HUES64 (cell line): ENCODE data around the gene MOCOS.

Experiments
- H3K27ac ChIP-seq: 2 replicates; pipeline ENCODE4 v1.7.0; 2013; ENCODE audit warnings: low read depth, low read length, inconsistent platforms
- H3K27me3 ChIP-seq: 2 replicates; pipeline ENCODE4 v1.6.1; 2013; ENCODE audit warnings: mild to moderate bottlenecking, low read length; ENCODE audit not compliant: insufficient read depth
- H3K36me3 ChIP-seq: 2 replicates; pipeline ENCODE4 v1.6.1; 2013; ENCODE audit warnings: mild to moderate bottlenecking, low read length; ENCODE audit not compliant: insufficient read depth
- H3K4me1 ChIP-seq: 2 replicates; pipeline ENCODE4 v1.6.1; 2013; ENCODE audit warnings: mild to moderate bottlenecking, low read length, moderate library complexity; ENCODE audit not compliant: insufficient read depth
- H3K4me3 ChIP-seq: 2 replicates; pipeline ENCODE4 v1.5.1; 2013; ENCODE audit warnings: mild to moderate bottlenecking, low read length, moderate library complexity
- H3K9ac ChIP-seq: 2 replicates; pipeline ENCODE4 v1.6.1; 2013; ENCODE audit warnings: mild to moderate bottlenecking, low read depth, low read length
- H3K9me3 ChIP-seq: 2 replicates; pipeline ENCODE4 v1.6.1; 2013; ENCODE audit warnings: low read depth, low read length; ENCODE audit not compliant: insufficient read depth
- WGBS: fragments of 150-250, 120-280 bp; methylation state at CpG from one replicate; pipeline ENCODE4 v1.1.7; 2013; ENCODE audit warnings: missing lambda C conversion rate; 5-methylcytosine and 5-hydroxymethylcytosine counted together

MOCOS gene

DNA sequence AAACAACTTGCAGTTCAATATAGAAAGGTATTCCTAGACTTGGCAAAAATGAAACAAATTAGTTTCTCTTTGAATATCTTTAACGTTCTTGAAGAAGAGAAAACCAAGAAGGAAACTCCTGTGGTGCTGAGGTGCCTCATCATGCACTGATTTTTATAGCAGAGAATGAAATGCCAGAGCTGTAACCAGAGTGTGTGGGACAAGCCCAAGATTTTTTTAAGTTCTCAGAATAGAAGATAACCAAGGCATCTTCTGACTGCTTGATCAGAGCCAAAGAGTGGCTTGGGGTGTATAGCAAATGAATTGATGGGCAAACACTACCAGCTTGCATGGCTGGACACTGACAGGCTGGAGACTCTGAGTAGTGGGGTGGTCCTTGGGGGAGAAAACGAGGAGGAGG is 118.1 kb downstream of the MOCOS start:
- Histone ChIP-seq H3K36me3 (no peaks in the 10 kb centered on the region), H3K4me3 (no peak overlapping the region), H3K27ac (no peak overlapping the region), H3K4me1 (peaks cover 16% of the 10 kb centered on the region; the same call in 1 of the 2 replicates), H3K27me3 (no peaks in the 10 kb centered on the region), H3K9me3 (no peaks in the 10 kb centered on the region), H3K9ac (no peak overlapping the region)
- WGBS: 95% methylated on average over 2 of the region's 2 CpGs

DNA sequence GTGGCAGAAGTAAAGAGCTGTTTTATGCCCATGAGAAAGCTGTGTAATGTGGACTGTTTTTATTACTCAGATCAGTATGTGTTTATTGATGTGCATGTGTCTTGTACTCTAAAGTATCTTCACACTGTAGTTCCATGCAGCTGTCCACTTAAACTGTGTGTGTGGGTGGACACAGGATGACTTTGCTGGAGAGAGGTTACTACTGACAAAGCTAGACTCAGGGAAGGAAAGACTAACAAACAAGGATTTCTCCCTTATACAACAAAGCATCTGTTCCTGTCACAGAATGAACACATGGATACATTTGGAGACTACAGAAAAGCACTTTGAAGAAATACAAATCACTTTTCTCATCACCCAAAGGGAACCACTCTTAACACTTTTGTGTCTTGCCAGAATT is 120.2 kb downstream of the MOCOS start:
- Histone ChIP-seq H3K4me3 (no peak overlapping the region), H3K4me1 (peaks cover 16% of the 10 kb centered on the region; the same call in 1 of the 2 replicates), H3K9me3 (no peaks in the 10 kb centered on the region), H3K36me3 (no peaks in the 10 kb centered on the region), H3K27me3 (no peaks in the 10 kb centered on the region), H3K9ac (no peak overlapping the region), H3K27ac (no peak overlapping the region)

DNA sequence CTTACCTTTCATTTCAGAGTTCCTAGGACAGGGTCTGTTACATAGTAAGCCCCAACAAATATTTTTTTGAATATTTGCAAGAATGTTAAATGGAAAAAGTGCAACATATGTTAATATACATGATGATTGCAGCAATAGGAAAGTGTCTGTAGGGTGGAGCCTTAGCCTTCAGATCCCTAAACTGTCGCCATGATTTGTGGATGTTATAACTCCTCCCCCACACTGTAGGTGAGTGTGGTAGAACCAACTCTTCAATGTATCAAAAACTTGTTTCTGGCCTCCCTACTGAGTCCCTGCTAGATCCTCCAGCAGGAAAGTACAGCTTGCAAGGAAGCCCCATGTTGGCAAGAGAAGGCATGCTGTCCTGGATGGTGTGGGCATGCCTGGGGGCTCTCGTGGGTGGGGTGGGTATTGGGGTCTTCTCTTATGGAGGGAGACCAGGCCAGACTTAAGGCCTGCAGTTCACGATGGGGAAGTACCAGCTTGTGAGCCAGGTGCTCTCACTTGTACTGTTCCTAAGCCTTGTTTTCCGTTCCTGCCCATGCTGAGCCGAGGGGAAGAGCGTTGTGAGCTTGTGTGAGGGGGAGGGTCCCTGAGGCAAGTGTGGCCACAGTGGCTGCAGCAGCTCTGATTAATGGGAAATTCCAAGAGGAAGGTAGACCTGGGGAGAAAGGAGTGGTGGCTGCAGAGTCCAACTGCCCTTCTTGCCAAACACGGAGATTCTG is 121.6 kb downstream of the MOCOS start:
- Histone ChIP-seq H3K9me3 (no peaks in the 10 kb centered on the region), H3K27ac (no peak overlapping the region), H3K27me3 (no peaks in the 10 kb centered on the region), H3K4me3 (no peak overlapping the region), H3K9ac (no peak overlapping the region), H3K36me3 (no peaks in the 10 kb centered on the region), H3K4me1 (peaks cover 10% of the 10 kb centered on the region; the same call in 1 of the 2 replicates)
- WGBS: 70% methylated on average over 6 of the region's 7 CpGs

DNA sequence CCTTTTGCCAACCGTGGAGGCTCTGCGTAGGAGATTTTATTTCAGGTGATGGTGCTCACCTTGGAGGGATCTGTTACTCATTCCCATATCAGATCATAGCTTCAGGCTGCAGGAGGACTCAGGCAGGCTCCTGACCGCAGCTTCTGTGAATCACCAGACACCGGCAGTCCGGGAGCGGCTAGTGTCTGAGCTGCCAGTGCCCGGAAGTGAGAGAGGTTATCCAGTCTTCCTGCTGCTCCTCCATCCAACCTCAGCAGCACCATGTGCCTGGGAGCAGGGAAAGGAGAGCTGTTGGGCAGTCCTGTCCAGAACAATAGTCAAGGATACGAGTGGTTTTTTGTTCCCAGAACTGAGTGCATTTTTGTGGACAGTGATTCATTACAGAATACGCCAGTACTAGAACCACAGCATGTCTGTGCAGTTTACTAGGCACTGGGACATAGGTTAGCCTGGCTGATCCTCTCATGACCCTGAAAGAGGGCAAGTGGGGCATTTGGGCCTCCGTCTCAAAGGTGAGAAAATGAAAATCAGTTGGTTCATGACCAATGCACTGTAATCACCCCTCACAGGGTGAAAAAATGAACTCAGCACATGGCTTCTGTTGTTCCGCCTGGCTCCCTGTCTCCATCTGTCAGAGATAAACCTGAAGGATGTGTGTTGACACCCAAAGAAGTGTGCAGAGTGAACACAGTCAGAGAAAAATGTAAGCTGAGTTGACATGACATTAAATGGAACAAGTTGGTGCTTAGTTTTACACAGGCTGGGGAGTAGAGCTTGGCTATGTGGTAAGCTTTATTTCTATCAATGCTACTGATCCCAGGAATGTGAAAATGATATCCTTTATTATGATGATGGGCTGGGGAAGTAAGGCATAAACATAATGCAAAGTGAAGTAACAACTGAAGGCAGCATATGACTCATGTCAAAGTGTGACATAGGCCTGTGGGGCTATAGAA is 122.4 kb downstream of the MOCOS start:
- Histone ChIP-seq H3K36me3 (no peaks in the 10 kb centered on the region), H3K4me3 (no peak overlapping the region), H3K27me3 (no peaks in the 10 kb centered on the region), H3K4me1 (peaks cover 10% of the 10 kb centered on the region; the same call in 1 of the 2 replicates), H3K27ac (no peak overlapping the region), H3K9me3 (no peaks in the 10 kb centered on the region), H3K9ac (no peak overlapping the region)
- 86% methylated on average over 11 of the region's 11 CpGs for WGBS

DNA sequence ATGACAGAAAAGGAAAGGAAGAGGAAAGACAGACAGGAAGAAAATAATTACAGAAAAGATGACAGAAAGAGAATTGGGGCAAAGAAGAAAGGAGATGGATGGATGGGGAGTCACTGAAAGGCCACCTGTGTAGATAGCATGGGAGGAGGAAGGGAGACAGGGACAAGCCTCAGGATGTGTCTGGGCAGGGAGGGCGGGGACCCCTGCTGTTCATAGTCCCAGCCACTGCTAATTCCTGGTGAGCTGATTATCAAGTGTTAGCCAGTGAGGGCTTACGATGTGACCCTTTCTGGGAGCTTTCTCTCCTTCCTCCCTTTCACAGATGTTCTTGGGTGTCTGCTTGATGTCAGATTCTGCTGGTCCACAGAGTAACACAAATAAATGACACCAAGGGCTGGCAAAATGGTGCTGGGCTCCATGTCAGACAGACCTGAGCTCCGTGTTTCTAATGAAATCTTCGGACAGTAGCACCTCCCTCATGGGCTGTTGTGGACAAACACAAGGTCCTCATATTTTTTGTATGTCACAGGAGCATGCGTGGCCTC is 123.8 kb downstream of the MOCOS start:
- 88% methylated on average over 5 of the region's 5 CpGs for WGBS
- Histone ChIP-seq H3K4me1 (peaks cover 10% of the 10 kb centered on the region; the same call in 1 of the 2 replicates), H3K36me3 (no peaks in the 10 kb centered on the region), H3K9ac (no peak overlapping the region), H3K27ac (no peak overlapping the region), H3K27me3 (no peaks in the 10 kb centered on the region), H3K4me3 (no peak overlapping the region), H3K9me3 (no peaks in the 10 kb centered on the region)

DNA sequence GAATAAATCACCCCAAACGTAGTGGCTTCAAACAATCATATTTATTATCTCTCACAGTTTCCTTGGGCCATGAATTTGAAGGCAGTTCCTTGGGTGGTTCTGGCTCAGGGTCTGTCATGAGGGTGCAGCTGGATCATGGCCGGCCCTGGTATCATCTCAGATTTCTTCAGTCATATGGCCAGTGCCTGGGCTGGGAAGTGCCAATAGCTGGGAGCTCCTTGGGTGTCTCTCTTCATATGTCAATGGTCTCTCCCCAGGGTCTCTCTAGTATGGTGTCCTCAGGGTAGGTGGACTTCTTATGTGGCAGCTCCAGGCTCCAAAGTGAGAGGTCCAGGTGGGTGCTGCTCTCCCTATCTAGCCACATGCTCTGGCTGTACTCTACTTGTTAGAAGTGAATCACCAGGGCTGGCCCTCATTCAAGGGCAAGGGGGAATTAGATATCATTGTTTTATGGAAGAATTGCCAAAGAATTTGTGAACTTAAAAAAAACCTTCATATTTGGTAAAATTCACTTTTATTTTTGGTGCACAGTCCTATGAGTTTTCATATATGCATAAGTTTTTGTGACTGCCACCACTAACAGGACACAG is 125.6 kb downstream of the MOCOS start:
- H3K9me3 ChIP-seq: no peaks in the 10 kb centered on the region
- no peak overlapping the region for H3K4me3 ChIP-seq
- 98% methylated on average over 2 of the region's 2 CpGs for WGBS
- H3K4me1 ChIP-seq: peaks cover 10% of the 10 kb centered on the region; the same call in 1 of the 2 replicates
- no peak overlapping the region for H3K27ac ChIP-seq
- no peaks in the 10 kb centered on the region for H3K27me3 ChIP-seq
- H3K9ac ChIP-seq: no peak overlapping the region
- H3K36me3 ChIP-seq: no peaks in the 10 kb centered on the region

DNA sequence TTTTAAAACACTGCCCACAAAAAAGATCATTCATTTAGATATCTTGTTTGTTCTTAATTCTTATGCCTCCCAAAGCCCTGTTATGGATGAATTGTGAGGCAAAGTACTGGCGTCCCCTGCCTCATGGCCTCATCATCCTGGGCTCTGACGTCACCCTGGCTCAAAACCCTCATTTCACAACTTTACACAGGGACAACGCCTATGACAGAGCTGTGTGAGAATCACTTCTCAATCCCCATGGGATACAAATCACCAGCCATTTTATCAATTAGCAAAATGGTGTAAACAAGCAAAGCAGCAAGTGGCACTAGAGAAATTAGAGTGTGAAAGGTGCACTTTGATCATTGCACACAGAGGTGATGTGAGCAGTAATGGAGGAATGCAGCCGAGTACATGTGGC is 126.8 kb downstream of the MOCOS start:
- Histone ChIP-seq H3K9ac (no peak overlapping the region), H3K36me3 (no peaks in the 10 kb centered on the region), H3K4me1 (peaks cover 8% of the 10 kb centered on the region; the same call in 1 of the 2 replicates), H3K27me3 (no peaks in the 10 kb centered on the region), H3K9me3 (no peaks in the 10 kb centered on the region), H3K27ac (no peak overlapping the region), H3K4me3 (no peak overlapping the region)
- 91% methylated on average over 4 of the region's 4 CpGs for WGBS

DNA sequence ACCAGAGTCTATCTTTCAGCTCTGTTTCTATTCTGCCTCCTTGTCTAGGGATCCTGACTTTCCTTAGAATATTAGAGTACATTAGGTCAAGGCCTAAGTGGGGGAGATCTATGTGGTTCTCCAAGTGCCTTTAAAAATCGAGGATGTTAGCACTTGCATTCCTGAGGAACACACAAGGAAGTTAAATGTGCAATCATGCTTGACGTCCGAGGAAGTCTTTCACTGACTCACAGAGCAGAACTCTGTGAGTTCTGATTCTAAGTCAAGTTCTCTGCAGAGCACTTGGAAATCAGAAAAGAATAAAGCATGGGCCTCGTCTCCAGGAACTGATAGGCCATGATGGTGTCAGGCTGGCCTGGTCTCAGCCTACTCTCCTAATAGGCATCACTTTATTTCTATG is 127.5 kb downstream of the MOCOS start:
- WGBS: 93% methylated on average over 4 of the region's 4 CpGs
- Histone ChIP-seq H3K4me3 (no peak overlapping the region), H3K27ac (no peak overlapping the region), H3K27me3 (no peaks in the 10 kb centered on the region), H3K4me1 (peaks cover 4% of the 10 kb centered on the region; the same call in 1 of the 2 replicates), H3K36me3 (no peaks in the 10 kb centered on the region), H3K9ac (no peak overlapping the region), H3K9me3 (no peaks in the 10 kb centered on the region)

DNA sequence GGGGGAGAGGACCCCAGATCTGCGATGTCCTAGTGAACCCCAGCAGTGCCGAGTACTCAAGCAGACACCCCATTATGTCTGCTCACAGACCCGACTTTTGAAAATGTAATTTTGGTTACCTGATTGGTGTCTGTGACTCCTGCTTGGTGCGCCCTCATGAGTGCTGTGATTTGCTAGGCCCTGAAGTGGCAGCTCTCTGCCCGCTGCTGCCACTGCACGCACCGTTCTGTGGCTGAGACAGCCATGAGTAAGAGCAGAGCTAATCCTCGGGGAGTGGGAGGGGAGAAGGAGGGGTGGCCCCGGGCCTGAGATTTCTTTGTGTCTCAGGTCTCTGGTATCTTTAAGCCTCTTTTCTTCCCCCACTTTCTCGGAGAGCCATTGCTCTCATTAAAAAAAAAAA is 128.4 kb downstream of the MOCOS start:
- no peaks in the 10 kb centered on the region for H3K36me3 ChIP-seq
- H3K27ac ChIP-seq: no peak overlapping the region
- H3K4me3 ChIP-seq: no peak overlapping the region
- H3K27me3 ChIP-seq: no peaks in the 10 kb centered on the region
- no peaks in the 10 kb centered on the region for H3K9me3 ChIP-seq
- WGBS: 89% methylated on average over 10 of the region's 10 CpGs
- no peaks in the 10 kb centered on the region; the same call in 1 of the 2 replicates for H3K4me1 ChIP-seq
- no peak overlapping the region for H3K9ac ChIP-seq

DNA sequence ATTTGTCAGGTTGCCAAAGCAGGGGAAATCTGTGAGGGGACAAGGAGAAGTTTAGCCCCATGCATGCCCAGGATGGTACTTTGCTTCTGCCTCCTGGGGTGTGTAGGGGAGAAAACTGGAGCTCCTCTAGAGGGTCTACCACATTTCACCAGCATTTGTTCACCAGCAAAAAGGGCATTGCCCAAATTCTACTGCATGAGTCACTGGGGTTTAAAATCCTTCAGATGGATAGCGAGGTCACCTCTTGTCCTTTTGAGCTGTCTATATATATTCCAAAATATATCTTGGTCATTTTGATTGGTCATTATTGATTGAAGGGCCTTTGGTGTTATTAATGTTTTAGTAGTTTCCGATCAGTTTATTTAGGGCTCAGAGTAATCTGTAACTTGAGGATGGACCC is 128.9 kb downstream of the MOCOS start:
- Histone ChIP-seq H3K27me3 (no peaks in the 10 kb centered on the region), H3K36me3 (no peaks in the 10 kb centered on the region)
- WGBS: 95% methylated on average over 1 of the region's 2 CpGs

More for the DNA sequence above, 128.9 kb downstream of the MOCOS start:
- Histone ChIP-seq H3K4me1 (no peaks in the 10 kb centered on the region; the same call in 1 of the 2 replicates), H3K4me3 (no peak overlapping the region), H3K9ac (no peak overlapping the region), H3K9me3 (no peaks in the 10 kb centered on the region), H3K27ac (no peak overlapping the region)
